ENCODE results near the gene SRGN. TPM values are rescaled to one million over a fixed set of nuclear protein-coding genes. Genes with fewer than 3 reads are reported as not detected.

Gene SRGN
- total RNA-seq, 2 experiments from 2014 or later, result 342 to 353 TPM

DNA sequence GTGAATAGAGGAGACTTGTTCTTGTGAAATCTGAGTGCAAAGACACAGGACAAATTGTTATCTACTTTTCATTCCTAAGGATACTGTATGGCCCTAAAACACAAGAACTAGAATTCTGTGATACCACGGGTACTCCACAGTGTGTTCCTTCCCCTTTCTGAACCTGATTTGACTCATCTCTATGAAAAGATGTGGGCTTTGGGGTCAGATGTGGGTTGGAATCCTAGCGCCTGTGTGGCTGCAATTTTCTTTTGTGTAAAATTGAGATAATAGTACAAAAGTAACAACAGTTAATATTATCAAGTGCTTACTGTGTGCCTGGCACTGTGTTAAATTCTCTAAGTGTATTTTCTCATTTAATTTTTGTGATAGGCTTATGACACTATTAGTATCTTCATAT is 8.1 kb downstream of the SRGN start:
- H3K4me1 ChIP-seq (ENCODE audit: insufficient read depth, low read length), result peaks cover 48% of the 10 kb centered on the region
- intact Hi-C loops (cut with DNase I, micrococcal nuclease), result no loop called here
- Mint-ChIP-seq H3K27ac (no peak overlapping the region), H3K9me3 (no peaks in the 10 kb centered on the region), H3K4me3 (no peak overlapping the region), H3K4me1 (ENCODE audit: low read depth) (peaks cover 41% of the 10 kb centered on the region), H3K36me3 (ENCODE audit: low read depth) (peaks cover 61% of the 10 kb centered on the region), H3K27me3 (no peaks in the 10 kb centered on the region)
- ChIA-PET POLR2A (interaction anchor here (0.6 to 5.3 kb wide), 3 partner anchors 14 to 140 kb away, joined by 4 to 54 read pairs (median 4); partner anchors contain the start of gene DDX21), CTCF (interaction anchor here (7.3 kb wide), 1 partner anchor 90 kb away, joined by 57 read pairs; no protein-coding TSS in a partner anchor)
- no peak overlapping the region for H3K4me3 ChIP-seq (ENCODE audit: low read length)
- H3K27me3 ChIP-seq (ENCODE audit: control insufficient read depth in 1 of 2, insufficient read depth in 2 of 2, low read length in 2 of 2), result no peaks in the 10 kb centered on the region
- TF ChIP-seq, protein P1, sequence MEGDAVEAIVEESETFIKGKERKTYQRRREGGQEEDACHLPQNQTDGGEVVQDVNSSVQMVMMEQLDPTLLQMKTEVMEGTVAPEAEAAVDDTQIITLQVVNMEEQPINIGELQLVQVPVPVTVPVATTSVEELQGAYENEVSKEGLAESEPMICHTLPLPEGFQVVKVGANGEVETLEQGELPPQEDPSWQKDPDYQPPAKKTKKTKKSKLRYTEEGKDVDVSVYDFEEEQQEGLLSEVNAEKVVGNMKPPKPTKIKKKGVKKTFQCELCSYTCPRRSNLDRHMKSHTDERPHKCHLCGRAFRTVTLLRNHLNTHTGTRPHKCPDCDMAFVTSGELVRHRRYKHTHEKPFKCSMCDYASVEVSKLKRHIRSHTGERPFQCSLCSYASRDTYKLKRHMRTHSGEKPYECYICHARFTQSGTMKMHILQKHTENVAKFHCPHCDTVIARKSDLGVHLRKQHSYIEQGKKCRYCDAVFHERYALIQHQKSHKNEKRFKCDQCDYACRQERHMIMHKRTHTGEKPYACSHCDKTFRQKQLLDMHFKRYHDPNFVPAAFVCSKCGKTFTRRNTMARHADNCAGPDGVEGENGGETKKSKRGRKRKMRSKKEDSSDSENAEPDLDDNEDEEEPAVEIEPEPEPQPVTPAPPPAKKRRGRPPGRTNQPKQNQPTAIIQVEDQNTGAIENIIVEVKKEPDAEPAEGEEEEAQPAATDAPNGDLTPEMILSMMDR (IDR thresholded peaks at IDR 0.05), result no peak
- H3K36me3 ChIP-seq (ENCODE audit: insufficient read depth, low read length), result peaks cover 37% of the 10 kb centered on the region
- no peak overlapping the region for H3K27ac ChIP-seq (ENCODE audit: low read depth in 1 of 2, low read length in 2 of 2)
- ATAC-seq (ENCODE audit: poor library complexity) (no peak), DNase-seq (no peak)
- no peaks in the 10 kb centered on the region for H3K9me3 ChIP-seq (ENCODE audit: control insufficient read depth in 1 of 2, insufficient read depth in 1 of 2, low read length in 2 of 2)

DNA sequence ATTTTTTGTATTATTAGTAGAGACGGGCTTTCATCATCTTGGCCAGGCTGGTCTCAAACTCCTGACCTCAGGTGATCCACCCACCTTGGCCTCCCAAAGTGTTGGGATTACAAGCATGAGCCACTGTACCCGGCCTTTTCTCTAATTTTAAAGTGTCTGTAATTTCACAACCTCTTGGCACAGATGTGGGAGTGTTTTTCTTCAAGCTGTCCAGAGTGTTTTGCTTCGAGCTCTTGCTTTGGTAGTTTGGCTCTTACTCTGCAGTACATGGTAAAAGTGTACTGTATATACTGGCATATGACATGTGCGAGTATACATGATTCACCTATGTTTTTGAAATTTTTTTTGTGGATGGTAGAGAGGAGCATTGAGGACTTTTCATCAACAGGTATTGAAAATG is 9.8 kb downstream of the SRGN start:
- Mint-ChIP-seq H3K36me3 (ENCODE audit: low read depth) (peaks cover 78% of the 10 kb centered on the region), H3K27ac (no peak overlapping the region), H3K9me3 (no peaks in the 10 kb centered on the region), H3K4me3 (no peak overlapping the region), H3K27me3 (no peaks in the 10 kb centered on the region), H3K4me1 (ENCODE audit: low read depth) (peaks cover 44% of the 10 kb centered on the region)
- no peaks in the 10 kb centered on the region for H3K27me3 ChIP-seq (ENCODE audit: control insufficient read depth in 1 of 2, insufficient read depth in 2 of 2, low read length in 2 of 2)
- no peak for DNase-seq
- TF ChIP-seq, protein P1 (IDR thresholded peaks at IDR 0.05), result no peak
- H3K36me3 ChIP-seq (ENCODE audit: insufficient read depth, low read length), result peaks cover 54% of the 10 kb centered on the region
- H3K4me1 ChIP-seq (ENCODE audit: insufficient read depth, low read length), result peaks cover 49% of the 10 kb centered on the region
- no peaks in the 10 kb centered on the region for H3K9me3 ChIP-seq (ENCODE audit: control insufficient read depth in 1 of 2, insufficient read depth in 1 of 2, low read length in 2 of 2)
- ATAC-seq (ENCODE audit: poor library complexity), result no peak
- no peak overlapping the region for H3K4me3 ChIP-seq (ENCODE audit: low read length)
- ChIA-PET CTCF (interaction anchor here (7.3 kb wide), 1 partner anchor 92 kb away, joined by 57 read pairs; no protein-coding TSS in a partner anchor), POLR2A (no interaction called here)
- intact Hi-C loops (cut with DNase I, micrococcal nuclease), result no loop called here
- no peak overlapping the region for H3K27ac ChIP-seq (ENCODE audit: low read depth in 1 of 2, low read length in 2 of 2)

DNA sequence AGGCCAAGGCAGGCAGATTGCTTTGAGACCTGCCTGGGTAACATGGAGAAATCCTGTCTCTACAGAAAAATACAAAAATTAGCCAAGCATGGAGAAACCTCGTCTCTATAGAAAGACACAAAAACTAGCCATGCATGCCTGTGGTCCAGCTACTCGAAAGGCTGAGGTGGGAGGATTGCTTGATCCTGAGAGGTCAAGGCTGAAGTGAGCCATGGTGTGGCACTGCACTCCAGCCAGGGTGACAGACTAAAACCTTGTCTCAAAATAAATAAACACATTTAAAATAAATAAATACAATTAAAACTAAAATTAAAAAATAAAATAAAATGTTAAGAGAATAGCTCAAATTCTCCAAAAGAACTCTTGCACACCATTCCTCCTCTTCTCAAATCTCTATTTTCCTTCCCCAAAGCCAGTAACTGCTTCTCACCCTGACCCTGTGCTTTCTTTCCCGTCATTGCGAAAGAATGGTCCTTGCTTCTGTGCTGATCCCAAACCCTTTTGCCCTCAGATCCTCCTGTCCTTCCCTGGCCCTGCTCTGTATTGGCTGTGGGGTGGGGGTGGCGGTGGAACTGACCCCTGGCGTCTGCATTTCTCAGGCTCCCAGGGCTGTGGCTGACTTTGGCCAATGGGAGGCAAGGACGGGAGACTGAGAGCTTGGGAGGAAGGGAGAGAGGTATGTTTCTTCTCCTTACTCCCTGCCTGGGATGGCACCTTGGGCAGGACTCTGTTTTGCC is 12.4 kb downstream of the SRGN start:
- peaks cover 34% of the 10 kb centered on the region for H3K4me1 Mint-ChIP-seq (ENCODE audit: low read depth)
- ATAC-seq (ENCODE audit: poor library complexity) (no peak), DNase-seq (no peak)
- intact Hi-C loops (cut with DNase I, micrococcal nuclease), result no loop called here
- TF ChIP-seq, protein P1 (IDR thresholded peaks at IDR 0.05), result no peak
- no peak overlapping the region for H3K4me3 Mint-ChIP-seq
- no peaks in the 10 kb centered on the region for H3K9me3 ChIP-seq (ENCODE audit: control insufficient read depth in 1 of 2, insufficient read depth in 1 of 2, low read length in 2 of 2)
- no peaks in the 10 kb centered on the region for H3K9me3 Mint-ChIP-seq
- H3K27ac Mint-ChIP-seq, result peak overlapping the region; percentile 24
- H3K36me3 ChIP-seq (ENCODE audit: insufficient read depth, low read length), result peaks cover 74% of the 10 kb centered on the region
- no peak overlapping the region for H3K27ac ChIP-seq (ENCODE audit: low read depth in 1 of 2, low read length in 2 of 2)
- H3K36me3 Mint-ChIP-seq (ENCODE audit: low read depth), result peaks cover 89% of the 10 kb centered on the region
- CTCF ChIA-PET, result interaction anchor here (1.6 kb wide), 1 partner anchor 23 kb away, joined by 4 read pairs; no protein-coding TSS in a partner anchor
- POLR2A ChIA-PET, result no interaction called here
- no peaks in the 10 kb centered on the region for H3K27me3 Mint-ChIP-seq
- H3K27me3 ChIP-seq (ENCODE audit: control insufficient read depth in 1 of 2, insufficient read depth in 2 of 2, low read length in 2 of 2), result no peaks in the 10 kb centered on the region
- no peak overlapping the region for H3K4me3 ChIP-seq (ENCODE audit: low read length)
- peaks cover 31% of the 10 kb centered on the region for H3K4me1 ChIP-seq (ENCODE audit: insufficient read depth, low read length)

All from CD4-positive, alpha-beta T cell (primary cell).